HUDEP-2 (cell line): ENCODE results near the gene STX10.

Experiments used
- DNase-seq, 76 experiments: peaks; one replicate each; lab custom pipeline; 2025; ENCODE audit not compliant: unreplicated experiment in 76 of 76; lab: John Stamatoyannopoulos, UW

Gene STX10

GRCh38 chr19:13165162-13165997, 15.2 kb upstream of the STX10 start:
- no peak for DNase-seq

GRCh38 chr19:13164343-13165161, 14.4 kb upstream of the STX10 start:
- DNase-seq = no peak

GRCh38 chr19:13163609-13164342, 13.6 kb upstream of the STX10 start:
- DNase-seq = peak in 47 of 76 experiments; percentile 3 to 77 (median 43)

- DNase-seq = peak in 75 of 76 experiments; percentile 81 to 99 (median 98)
Measured at GRCh38 chr19:13162724-13163608, 12.8 kb upstream of the STX10 start.

GRCh38 chr19:13160557-13160956, 10.4 kb upstream of the STX10 start:
- DNase-seq = no peak

GRCh38 chr19:13159713-13160112, 9.5 kb upstream of the STX10 start:
- DNase-seq = no peak

GRCh38 chr19:13155472-13156359, 5.5 kb upstream of the STX10 start:
- DNase-seq = peak in 9 of 76 experiments; percentile 18 to 59 (median 31)

GRCh38 chr19:13154911-13155471, 4.8 kb upstream of the STX10 start:
- DNase-seq = peak in 56 of 76 experiments; percentile 9 to 82 (median 52)

- peak in 69 of 76 experiments; percentile 27 to 90 (median 75) for DNase-seq
Measured at GRCh38 chr19:13154241-13154778, 4.1 kb upstream of the STX10 start.

GRCh38 chr19:13153569-13154240, 3.5 kb upstream of the STX10 start:
- DNase-seq = peak in 36 of 76 experiments; percentile 14 to 71 (median 50)

GRCh38 chr19:13152974-13153568, 2.9 kb upstream of the STX10 start:
- DNase-seq = peak in 75 of 76 experiments; percentile 63 to 99 (median 96)

GRCh38 chr19:13152356-13152973, 2.3 kb upstream of the STX10 start:
- DNase-seq = peak in 5 of 76 experiments; percentile 49 to 97 (median 61)

- DNase-seq = peak in 74 of 76 experiments; percentile 79 to 99 (median 96)
Measured at GRCh38 chr19:13151605-13152355, 1.6 kb upstream of the STX10 start.

- peak in 15 of 76 experiments; percentile 12 to 78 (median 53) for DNase-seq
Measured at GRCh38 chr19:13150931-13151604, 893 bp upstream of the STX10 start.

- peak in 41 of 76 experiments; percentile 20 to 94 (median 48) for DNase-seq
Measured at GRCh38 chr19:13149628-13150186, 468 bp downstream of the STX10 start.
